IMR-90 (cell line): ENCODE results near the gene GPD1.
"Not testable (repeated sequence)": the region's sequence is repeated elsewhere in the genome, so short reads cannot be mapped to it uniquely, and the experiment has no call there.

ENCODE experiments used
- CTCF ChIP-seq: conservative IDR thresholded peaks from 2 replicates; pipeline ENCODE4 v1.5.1; 2012; ENCODE audit warnings: mild to moderate bottlenecking, low read depth, low read length, improper control_type of control experiment
- FOS ChIP-seq: fragments of 150-350 bp; IDR thresholded peaks from 2 replicates; pipeline ENCODE4 v1.6.1; 2016; ENCODE audit warnings: low read depth, low read length
- MAFK ChIP-seq: IDR thresholded peaks from 2 replicates; pipeline ENCODE4 v1.6.1; 2012; ENCODE audit warnings: low read depth, low read length, improper control_type of control experiment
- MAZ ChIP-seq: IDR thresholded peaks from 2 replicates; pipeline ENCODE4 v1.6.1; 2012; ENCODE audit warnings: low read depth, mild to moderate bottlenecking, low read length, improper control_type of control experiment, moderate library complexity, borderline replicate concordance
- POLR2A ChIP-seq: IDR thresholded peaks from 2 replicates; pipeline ENCODE4 v1.6.1; 2012; ENCODE audit warnings: mild to moderate bottlenecking, low read depth, low read length
- RAD21 ChIP-seq: IDR thresholded peaks from 2 replicates; pipeline ENCODE4 v1.6.1; 2012; ENCODE audit warnings: low read length, improper control_type of control experiment

- not testable (repeated sequence) for TF ChIP-seq POLR2A, MAZ, CTCF, MAFK, FOS, RAD21
Observed at GRCh38 chr12:50084409-50084774, 19.4 kb upstream of the GPD1 start.
